HUES64 (cell line): ENCODE data around the gene PPP1R1B.

Experiments used
- H3K27ac ChIP-seq: 2 replicates; pipeline ENCODE4 v1.7.0; 2013; ENCODE audit warnings: low read depth, low read length, inconsistent platforms
- H3K27me3 ChIP-seq: 2 replicates; pipeline ENCODE4 v1.6.1; 2013; ENCODE audit warnings: mild to moderate bottlenecking, low read length; ENCODE audit not compliant: insufficient read depth
- H3K36me3 ChIP-seq: 2 replicates; pipeline ENCODE4 v1.6.1; 2013; ENCODE audit warnings: mild to moderate bottlenecking, low read length; ENCODE audit not compliant: insufficient read depth
- H3K4me1 ChIP-seq: 2 replicates; pipeline ENCODE4 v1.6.1; 2013; ENCODE audit warnings: mild to moderate bottlenecking, low read length, moderate library complexity; ENCODE audit not compliant: insufficient read depth
- H3K4me3 ChIP-seq: 2 replicates; pipeline ENCODE4 v1.5.1; 2013; ENCODE audit warnings: mild to moderate bottlenecking, low read length, moderate library complexity
- H3K9ac ChIP-seq: 2 replicates; pipeline ENCODE4 v1.6.1; 2013; ENCODE audit warnings: mild to moderate bottlenecking, low read depth, low read length
- H3K9me3 ChIP-seq: 2 replicates; pipeline ENCODE4 v1.6.1; 2013; ENCODE audit warnings: low read depth, low read length; ENCODE audit not compliant: insufficient read depth
- WGBS: fragments of 150-250, 120-280 bp; methylation state at CpG from one replicate; pipeline ENCODE4 v1.1.7; 2013; ENCODE audit warnings: missing lambda C conversion rate; 5-methylcytosine and 5-hydroxymethylcytosine counted together

Gene PPP1R1B

GRCh38 chr17:39650121-39650579 is 23.4 kb downstream of the PPP1R1B start:
- Histone ChIP-seq H3K4me1 (peaks cover 29% of the 10 kb centered on the region), H3K9me3 (no peaks in the 10 kb centered on the region), H3K27me3 (no peaks in the 10 kb centered on the region), H3K27ac (no peak overlapping the region), H3K4me3 (no peak overlapping the region), H3K36me3 (no peaks in the 10 kb centered on the region), H3K9ac (no peak overlapping the region)
- WGBS: 88% methylated on average over 11 of the region's 11 CpGs

- Histone ChIP-seq H3K9ac (peak overlapping the region; percentile 26), H3K4me1 (peaks cover 23% of the 10 kb centered on the region), H3K4me3 (no peak overlapping the region), H3K27me3 (no peaks in the 10 kb centered on the region), H3K36me3 (no peaks in the 10 kb centered on the region), H3K9me3 (no peaks in the 10 kb centered on the region), H3K27ac (peak overlapping the region; percentile 81; the same call in 1 of the 2 replicates)
- 85% methylated on average over 8 of the region's 8 CpGs for WGBS
These were observed 25.3 kb downstream of the PPP1R1B start for GRCh38 chr17:39651923-39652586.

GRCh38 chr17:39652587-39653315 is 26.0 kb downstream of the PPP1R1B start:
- WGBS: 40% methylated on average over 7 of the region's 7 CpGs
- Histone ChIP-seq H3K9ac (peak overlapping the region; percentile 26), H3K27ac (peak overlapping the region; percentile 81), H3K4me1 (peaks cover 23% of the 10 kb centered on the region), H3K9me3 (no peaks in the 10 kb centered on the region), H3K27me3 (no peaks in the 10 kb centered on the region), H3K4me3 (no peak overlapping the region), H3K36me3 (no peaks in the 10 kb centered on the region)

GRCh38 chr17:39653316-39653661 is 26.5 kb downstream of the PPP1R1B start:
- H3K9ac ChIP-seq: 0 out of 2 replicates have a peak overlapping the region, but pooled peaks have one; percentile 24
- 77% methylated on average over 12 of the region's 12 CpGs for WGBS
- H3K4me3 ChIP-seq: no peak overlapping the region
- no peaks in the 10 kb centered on the region for H3K36me3 ChIP-seq
- peak overlapping the region; percentile 81; the same call in 1 of the 2 replicates for H3K27ac ChIP-seq
- no peaks in the 10 kb centered on the region for H3K27me3 ChIP-seq
- H3K9me3 ChIP-seq: no peaks in the 10 kb centered on the region
- peaks cover 23% of the 10 kb centered on the region for H3K4me1 ChIP-seq

- WGBS: 77% methylated on average over 14 of the region's 14 CpGs
- Histone ChIP-seq H3K4me3 (no peak overlapping the region), H3K9me3 (no peaks in the 10 kb centered on the region), H3K4me1 (peaks cover 21% of the 10 kb centered on the region), H3K27ac (peak overlapping the region; percentile 81; the same call in 1 of the 2 replicates), H3K27me3 (no peaks in the 10 kb centered on the region), H3K9ac (no peak overlapping the region), H3K36me3 (no peaks in the 10 kb centered on the region)
These were observed 27.0 kb downstream of the PPP1R1B start for GRCh38 chr17:39653662-39654331.

- Histone ChIP-seq H3K4me1 (peaks cover 18% of the 10 kb centered on the region), H3K9ac (no peak overlapping the region), H3K27me3 (no peaks in the 10 kb centered on the region), H3K9me3 (no peaks in the 10 kb centered on the region), H3K27ac (no peak overlapping the region), H3K4me3 (no peak overlapping the region), H3K36me3 (peaks cover 7% of the 10 kb centered on the region)
- WGBS: 97% methylated on average over 2 of the region's 2 CpGs
These were observed 28.4 kb downstream of the PPP1R1B start for GRCh38 chr17:39655105-39655504.

GRCh38 chr17:39658346-39658745 is 31.6 kb downstream of the PPP1R1B start:
- H3K9me3 ChIP-seq: no peaks in the 10 kb centered on the region
- WGBS: 91% methylated on average over 11 of the region's 11 CpGs
- H3K36me3 ChIP-seq: peaks cover 16% of the 10 kb centered on the region
- H3K4me3 ChIP-seq: no peak overlapping the region
- no peaks in the 10 kb centered on the region for H3K27me3 ChIP-seq
- no peak overlapping the region for H3K9ac ChIP-seq
- peaks cover 9% of the 10 kb centered on the region for H3K4me1 ChIP-seq
- H3K27ac ChIP-seq: no peak overlapping the region

- Histone ChIP-seq H3K9me3 (no peaks in the 10 kb centered on the region), H3K9ac (no peak overlapping the region), H3K27me3 (no peaks in the 10 kb centered on the region), H3K36me3 (peaks cover 16% of the 10 kb centered on the region), H3K4me1 (peaks cover 7% of the 10 kb centered on the region; the same call in 1 of the 2 replicates), H3K4me3 (no peak overlapping the region), H3K27ac (no peak overlapping the region)
- 93% methylated on average over 3 of the region's 3 CpGs for WGBS
These were observed 32.0 kb downstream of the PPP1R1B start for GRCh38 chr17:39658760-39659159.

- Histone ChIP-seq H3K36me3 (peaks cover 16% of the 10 kb centered on the region), H3K4me1 (peaks cover 14% of the 10 kb centered on the region), H3K9ac (no peak overlapping the region), H3K9me3 (no peaks in the 10 kb centered on the region), H3K27ac (no peak overlapping the region), H3K27me3 (no peaks in the 10 kb centered on the region), H3K4me3 (no peak overlapping the region)
- 88% methylated on average over 14 of the region's 15 CpGs for WGBS
These were observed 32.7 kb downstream of the PPP1R1B start for GRCh38 chr17:39659279-39660010.

GRCh38 chr17:39660011-39660360 is 33.2 kb downstream of the PPP1R1B start:
- H3K27ac ChIP-seq: no peak overlapping the region

More at GRCh38 chr17:39660011-39660360, 33.2 kb downstream of the PPP1R1B start:
- H3K4me1 ChIP-seq: peaks cover 19% of the 10 kb centered on the region
- no peak overlapping the region for H3K4me3 ChIP-seq
- H3K9ac ChIP-seq: no peak overlapping the region
- H3K9me3 ChIP-seq: no peaks in the 10 kb centered on the region
- H3K36me3 ChIP-seq: peaks cover 16% of the 10 kb centered on the region
- 95% methylated on average over 5 of the region's 5 CpGs for WGBS
- H3K27me3 ChIP-seq: no peaks in the 10 kb centered on the region
